IMR-90 (cell line): ENCODE data around the gene TNNI2. TPM values are rescaled to one million over a fixed set of nuclear protein-coding genes. Genes with fewer than 3 reads are reported as not detected.
A peak's percentile ranks its signal among the peaks of the same experiment; 100 is the strongest.

Source experiments
- ATAC-seq: fragments of 200-7000 bp; cut with Tn5 transposase; 2 replicates; pipeline ENCODE4 v1.9.1; 2020; ENCODE audit warnings: low read depth, mild to moderate bottlenecking, moderate library complexity
- BruUV-seq: library from RNA; stranded (reverse); fragments of 400-500 nt; replicated peaks from 2 replicates; lab custom pipeline; 2021; lab: Mats Ljungman, UMichigan
- CTCF ChIA-PET: fragments of 300-600 bp; formaldehyde crosslinking; extraction: SDS; loops from one replicate; lab custom pipeline; 2021; ENCODE audit warnings: antibody characterized with exemption; lab: Yijun Ruan, JAX
- POLR2A ChIA-PET: fragments of 300-600 bp; sonication (Branson Sonifier 250); formaldehyde crosslinking; loops from one replicate; lab custom pipeline; 2022; ENCODE audit warnings: antibody characterized with exemption; ENCODE audit not compliant: unreplicated experiment; lab: Charles Lee
- DNase-seq: peaks from one replicate; pipeline ENCODE4 v3.0.0; 2013
- H2AFZ ChIP-seq: replicated peaks from 2 replicates; pipeline ENCODE3; 2013; ENCODE audit warnings: low read length, mild to moderate bottlenecking; ENCODE audit not compliant: poor library complexity
- H2AK5ac ChIP-seq: 2 replicates; pipeline ENCODE4 v1.6.1; 2013; ENCODE audit warnings: low read depth, low read length, inconsistent platforms
- H2AK9ac ChIP-seq: replicated peaks from 2 replicates; pipeline ENCODE3; 2013; ENCODE audit warnings: mild to moderate bottlenecking, low read depth, low read length, moderate library complexity; ENCODE audit not compliant: poor library complexity
- H2BK120ac ChIP-seq: 2 replicates; pipeline ENCODE4 v1.6.1; 2013; ENCODE audit warnings: low read depth, low read length, inconsistent platforms
- H2BK15ac ChIP-seq: 3 replicates; pipeline ENCODE4 v1.6.1; 2013; ENCODE audit warnings: low read depth, low read length, inconsistent platforms
- H2BK20ac ChIP-seq: 2 replicates; pipeline ENCODE4 v1.6.1; 2013; ENCODE audit warnings: low read depth, mild to moderate bottlenecking, inconsistent platforms, low read length, moderate library complexity
- H2BK5ac ChIP-seq: 2 replicates; pipeline ENCODE4 v1.6.1; 2013; ENCODE audit warnings: mild to moderate bottlenecking, low read depth, low read length, inconsistent platforms; ENCODE audit not compliant: poor library complexity, severe bottlenecking
- H3K14ac ChIP-seq: replicated peaks from 2 replicates; pipeline ENCODE4 v1.6.1; 2013; ENCODE audit warnings: low read depth, low read length, inconsistent platforms
- H3K18ac ChIP-seq: 2 replicates; pipeline ENCODE4 v1.6.1; 2013; ENCODE audit warnings: low read depth, low read length, control low read depth
- H3K23ac ChIP-seq: 2 replicates; pipeline ENCODE4 v1.6.1; 2013; ENCODE audit warnings: low read depth, low read length, inconsistent platforms
- H3K27ac ChIP-seq: 2 replicates; pipeline ENCODE4 v1.5.1; 2013; ENCODE audit warnings: mild to moderate bottlenecking, control low read depth, low read length; ENCODE audit not compliant: insufficient read depth
- H3K27me3 ChIP-seq: 2 replicates; pipeline ENCODE4 v1.6.1; 2013; ENCODE audit warnings: low read length; ENCODE audit not compliant: control insufficient read depth, insufficient read depth
- H3K36me3 ChIP-seq: 2 replicates; pipeline ENCODE4 v1.6.1; 2013; ENCODE audit warnings: low read length, mixed read lengths; ENCODE audit not compliant: control insufficient read depth, insufficient read depth
- H3K4ac ChIP-seq: 2 replicates; pipeline ENCODE4 v1.6.1; 2013; ENCODE audit warnings: low read depth, low read length, inconsistent platforms
- H3K4me1 ChIP-seq: 2 replicates; pipeline ENCODE4 v1.6.1; 2013; ENCODE audit warnings: low read length, mixed read lengths; ENCODE audit not compliant: control insufficient read depth, insufficient read depth
- H3K4me2 ChIP-seq: 2 replicates; pipeline ENCODE4 v1.6.1; 2013; ENCODE audit warnings: low read depth, mild to moderate bottlenecking, control low read depth, low read length, moderate library complexity
- H3K4me3 ChIP-seq: 2 replicates; pipeline ENCODE4 v1.5.1; 2013; ENCODE audit warnings: low read depth, mild to moderate bottlenecking, control low read depth, low read length, moderate library complexity; ENCODE audit not compliant: insufficient read depth
- H3K56ac ChIP-seq: 2 replicates; pipeline ENCODE4 v1.6.1; 2013; ENCODE audit warnings: low read length, inconsistent platforms; ENCODE audit not compliant: insufficient read depth; ENCODE audit errors: extremely low read depth
- H3K79me1 ChIP-seq, 2 experiments: 2 replicates each; pipeline ENCODE4 v1.6.1; 2013; ENCODE audit warnings: low read length in 2 of 2, inconsistent platforms in 1 of 2, low read depth in 1 of 2
- H3K9ac ChIP-seq: 2 replicates; pipeline ENCODE4 v1.6.1; 2013; ENCODE audit warnings: low read depth, low read length, control low read depth
- H3K9me1 ChIP-seq: 2 replicates; pipeline ENCODE4 v1.6.1; 2013; ENCODE audit warnings: low read length, inconsistent platforms; ENCODE audit not compliant: insufficient read depth
- H3K9me3 ChIP-seq: 2 replicates; pipeline ENCODE4 v1.6.1; 2013; ENCODE audit warnings: low read length; ENCODE audit not compliant: control insufficient read depth, insufficient read depth
- H4K20me1 ChIP-seq: 2 replicates; pipeline ENCODE4 v1.6.1; 2013; ENCODE audit warnings: low read length, inconsistent platforms; ENCODE audit not compliant: insufficient read depth
- H4K5ac ChIP-seq: 2 replicates; pipeline ENCODE4 v1.6.1; 2013; ENCODE audit warnings: mild to moderate bottlenecking, low read depth, low read length, control low read depth
- H4K8ac ChIP-seq, 2 experiments: 2 replicates each; pipeline ENCODE4 v1.6.1; 2013; ENCODE audit warnings: low read depth in 2 of 2, low read length in 2 of 2, control low read depth in 1 of 2, inconsistent platforms in 1 of 2
- H4K91ac ChIP-seq: 2 replicates; pipeline ENCODE4 v1.6.1; 2013; ENCODE audit warnings: low read depth, low read length, inconsistent platforms; ENCODE audit not compliant: insufficient read depth
- BHLHE40 ChIP-seq: fragments of 150-350 bp; IDR thresholded peaks from 2 replicates; pipeline ENCODE4 v1.6.1; 2016; ENCODE audit warnings: mild to moderate bottlenecking, low read depth, low read length
- CEBPB ChIP-seq: IDR thresholded peaks from 2 replicates; pipeline ENCODE4 v1.6.1; 2012; ENCODE audit warnings: low read depth, low read length, improper control_type of control experiment
- CHD1 ChIP-seq: IDR thresholded peaks from 2 replicates; pipeline ENCODE4 v1.6.1; 2012; ENCODE audit warnings: low read depth, low read length, improper control_type of control experiment
- CTCF ChIP-seq: conservative IDR thresholded peaks from 2 replicates; pipeline ENCODE4 v1.5.1; 2012; ENCODE audit warnings: mild to moderate bottlenecking, low read depth, low read length, improper control_type of control experiment
- ELK1 ChIP-seq: fragments of 150-350 bp; IDR thresholded peaks from 2 replicates; pipeline ENCODE4 v1.6.1; 2016; ENCODE audit warnings: low read depth, mild to moderate bottlenecking, low read length, moderate library complexity, borderline replicate concordance
- FOS ChIP-seq: fragments of 150-350 bp; IDR thresholded peaks from 2 replicates; pipeline ENCODE4 v1.6.1; 2016; ENCODE audit warnings: low read depth, low read length
- MAFK ChIP-seq: IDR thresholded peaks from 2 replicates; pipeline ENCODE4 v1.6.1; 2012; ENCODE audit warnings: low read depth, low read length, improper control_type of control experiment
- MAZ ChIP-seq: IDR thresholded peaks from 2 replicates; pipeline ENCODE4 v1.6.1; 2012; ENCODE audit warnings: low read depth, mild to moderate bottlenecking, low read length, improper control_type of control experiment, moderate library complexity, borderline replicate concordance
- MXI1 ChIP-seq: IDR thresholded peaks from 2 replicates; pipeline ENCODE4 v1.6.1; 2012; ENCODE audit warnings: low read depth, mild to moderate bottlenecking, low read length, moderate library complexity, borderline replicate concordance
- POLR2A ChIP-seq: IDR thresholded peaks from 2 replicates; pipeline ENCODE4 v1.6.1; 2012; ENCODE audit warnings: mild to moderate bottlenecking, low read depth, low read length
- RAD21 ChIP-seq: IDR thresholded peaks from 2 replicates; pipeline ENCODE4 v1.6.1; 2012; ENCODE audit warnings: low read length, improper control_type of control experiment
- RCOR1 ChIP-seq: IDR thresholded peaks from 2 replicates; pipeline ENCODE4 v1.6.1; 2012; ENCODE audit warnings: mild to moderate bottlenecking, low read length, improper control_type of control experiment; ENCODE audit not compliant: insufficient replicate concordance
- RFX5 ChIP-seq: IDR thresholded peaks from 2 replicates; pipeline ENCODE4 v1.8.0; 2012; ENCODE audit warnings: low read depth, mild to moderate bottlenecking, low read length, moderate library complexity
- USF2 ChIP-seq: fragments of 150-350 bp; IDR thresholded peaks from 2 replicates; pipeline ENCODE4 v1.6.1; 2017; ENCODE audit warnings: mild to moderate bottlenecking, antibody characterized with exemption, low read length, low read depth
- WGBS, 2 experiments: methylation state at CpG; one replicate each; pipeline versions ENCODE4 v1.1.5 to v1.1.7; 2013; ENCODE audit warnings: missing lambda C conversion rate in 2 of 2; ENCODE audit not compliant: insufficient read length in 1 of 2; ENCODE audit errors: extremely low coverage in 2 of 2; 5-methylcytosine and 5-hydroxymethylcytosine counted together
- dilution Hi-C: fragments of 300-500 bp; cut with HindIII; formaldehyde crosslinking; loops from one replicate; pipeline ENCODE4 v1.14.3; 2018; ENCODE audit warnings: low sequenced_read_pairs; ENCODE audit not compliant: unreplicated experiment
- in situ Hi-C: fragments of 300-500 bp; cut with MboI; formaldehyde crosslinking; loops from 3 replicates; pipeline ENCODE4 v1.14.3; 2019; ENCODE audit warnings: low sequenced_read_pairs, inconsistent platforms, mixed read lengths
- intact Hi-C: fragments of 100-400 bp; cut with micrococcal nuclease; formaldehyde crosslinking; loops from 2 replicates; pipeline ENCODE4 v1.10.0; 2022
- polyA plus RNA-seq, 3 experiments: library from polyadenylated mRNA; depleted of rRNA; stranded (reverse); fragments of >200 nt; gene quantifications; 2 replicates each; pipeline ENCODE4 v1.2.3, GENCODE V29; 2012; ENCODE audit warnings: low replicate concordance in 1 of 3
- total RNA-seq: library from RNA; depleted of rRNA; stranded (reverse); fragments of >200 nt; gene quantifications from 2 replicates; pipeline ENCODE4 v1.2.3, GENCODE V29; 2012

TNNI2 gene
- total and polyA plus RNA-seq, 2 of the 4 experiments (the other 2 are of a cell fraction), result not detected

DNA sequence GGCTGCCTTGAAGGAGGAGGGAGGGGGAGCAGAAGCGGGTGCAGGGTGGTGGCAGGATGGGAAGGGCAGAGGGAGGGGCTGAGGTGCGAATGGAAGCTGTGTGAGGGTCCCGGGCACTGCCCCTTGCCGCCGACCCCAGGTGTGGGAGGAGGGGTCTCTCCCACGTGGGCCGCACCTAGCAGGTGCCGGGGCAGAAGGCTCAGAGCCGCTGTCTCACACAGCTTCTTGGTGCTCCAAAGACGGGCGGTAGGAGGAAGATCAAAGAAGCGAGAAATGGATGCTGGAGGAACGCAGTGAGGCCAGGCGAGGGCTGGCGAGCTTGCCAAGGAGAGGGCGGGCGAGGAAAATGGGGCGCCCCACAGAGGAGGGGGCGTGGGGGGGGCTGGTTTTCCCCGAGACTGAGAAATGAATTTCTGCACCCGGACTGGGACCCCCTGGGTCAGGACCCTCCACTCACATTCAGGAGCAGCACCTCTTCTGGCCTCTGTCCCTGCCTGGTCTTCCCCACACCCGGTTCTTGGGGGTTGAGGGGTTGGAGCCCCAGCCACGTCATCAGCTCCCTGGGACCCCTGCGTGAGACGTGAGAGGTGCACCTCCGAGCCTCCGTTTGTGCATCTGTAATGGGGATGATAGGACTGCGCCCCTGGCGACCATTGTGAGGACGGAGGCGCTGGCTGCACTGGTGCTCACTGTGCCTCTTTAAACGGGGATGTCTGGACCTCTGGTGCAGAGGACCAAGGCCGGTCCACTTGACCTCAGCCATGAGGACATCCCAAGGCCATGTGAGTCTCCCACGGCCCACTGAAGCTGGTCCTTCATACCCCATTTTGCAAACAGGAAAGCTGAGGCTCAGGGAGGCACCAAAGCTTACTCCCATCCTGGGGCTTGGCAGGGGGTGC is 30.9 kb downstream of the TNNI2 start:
- 0 out of 2 replicates have a peak, but pooled peaks have one; percentile 27 for ATAC-seq
- no peak for TF ChIP-seq CHD1
- TF ChIP-seq MXI1, result no peak
- no peak for TF ChIP-seq CEBPB
- no peak for TF ChIP-seq USF2
- no peak for TF ChIP-seq MAZ
- no peak for TF ChIP-seq FOS
- TF ChIP-seq ELK1, result no peak
- no peak for TF ChIP-seq RCOR1
- TF ChIP-seq RFX5, result no peak
- TF ChIP-seq RAD21, result no peak
- TF ChIP-seq POLR2A, result no peak
- TF ChIP-seq BHLHE40, result no peak
- TF ChIP-seq MAFK, result no peak
- no peak for TF ChIP-seq CTCF

More for the DNA sequence above, 30.9 kb downstream of the TNNI2 start:
- no peaks in the 10 kb centered on the region for H3K9me3 ChIP-seq
- peaks cover 22% of the 10 kb centered on the region; the same call in 1 of the 2 replicates for H3K27me3 ChIP-seq
- H2BK120ac ChIP-seq, result no peak overlapping the region
- no peak for DNase-seq
- H4K91ac ChIP-seq, result no peak overlapping the region
- no peak overlapping the region for H3K18ac ChIP-seq
- H2BK15ac ChIP-seq, result no peak overlapping the region
- H3K56ac ChIP-seq, result no peak overlapping the region
- no peak overlapping the region for H3K4me3 ChIP-seq
- H3K4me1 ChIP-seq, result peaks cover 2% of the 10 kb centered on the region; the same call in 1 of the 2 replicates
- no peak overlapping the region for H2BK5ac ChIP-seq
- CTCF ChIA-PET, result interaction anchor here (1.0 kb wide), 1 partner anchor 12 kb away, joined by 3 read pairs; no protein-coding TSS in a partner anchor
- no peaks in the 10 kb centered on the region for H4K20me1 ChIP-seq
- POLR2A ChIA-PET, result no interaction called here
- no peak overlapping the region for H3K4me2 ChIP-seq
- H3K9ac ChIP-seq, result no peak overlapping the region
- H3K79me1 ChIP-seq, result no peaks in the 10 kb centered on the region
- in situ Hi-C loops, result no loop called here
- no peak overlapping the region for H3K4ac ChIP-seq
- intact Hi-C loops, result no loop called here
- BruUV-seq, result no TSS peak
- H2AK9ac ChIP-seq, result no peak overlapping the region
- H4K8ac ChIP-seq, result no peak overlapping the region
- no peak overlapping the region for H2AK5ac ChIP-seq
- dilution Hi-C loops, result no loop called here
- H3K36me3 ChIP-seq, result no peaks in the 10 kb centered on the region
- H3K27ac ChIP-seq, result no peak overlapping the region
- H4K5ac ChIP-seq, result no peak overlapping the region
- no peak overlapping the region for H2BK20ac ChIP-seq
- H3K23ac ChIP-seq, result no peak overlapping the region
- H3K9me1 ChIP-seq, result no peaks in the 10 kb centered on the region
- no peak overlapping the region for H3K14ac ChIP-seq
- H2AFZ ChIP-seq, result no peak overlapping the region
- 60% methylated on average over 7 of the region's 34 CpGs; no CpG with 5 or more reads in 1 of the 2 experiments for WGBS, 2 experiments
